Panc1 (cell line): ENCODE measurements around the gene HKDC1. TPM values are rescaled to one million over a fixed set of nuclear protein-coding genes. Genes with fewer than 3 reads are reported as not detected.

Experiments
- ATAC-seq: fragments of 200-7000 bp; cut with Tn5 transposase; 2 replicates; pipeline ENCODE4 v1.9.1; 2020; ENCODE audit warnings: mild to moderate bottlenecking, moderate library complexity
- BruUV-seq: library from RNA; stranded (reverse); fragments of 400-500 nt; replicated peaks from 2 replicates; lab custom pipeline; 2021; lab: Mats Ljungman, UMichigan
- CTCF ChIA-PET: fragments of 300-600 bp; sonication (Branson Sonifier 250); formaldehyde crosslinking; loops from one replicate; lab custom pipeline; 2022; ENCODE audit warnings: antibody characterized with exemption; lab: Charles Lee
- POLR2A ChIA-PET: fragments of 300-600 bp; sonication (Branson Sonifier 250); formaldehyde crosslinking; loops from one replicate; lab custom pipeline; 2022; ENCODE audit warnings: antibody characterized with exemption; lab: Charles Lee
- DNase-seq: peaks from one replicate; pipeline ENCODE4 v3.0.0-alpha.2; 2010; ENCODE audit warnings: low read depth, low spot score
- H3K27ac ChIP-seq: 2 replicates; pipeline ENCODE4 v1.5.1; 2011; ENCODE audit warnings: mild to moderate bottlenecking, low read length, inconsistent platforms
- H3K27me3 ChIP-seq: fragments of 200-500 bp; sonication (Bioruptor generic); 2 replicates; pipeline ENCODE4 v1.6.0; 2014; ENCODE audit warnings: low read length, inconsistent platforms; ENCODE audit not compliant: control insufficient read depth, insufficient read depth
- H3K36me3 ChIP-seq: fragments of 200-500 bp; sonication (Bioruptor generic); 2 replicates; pipeline ENCODE4 v1.5.1; 2014; ENCODE audit warnings: inconsistent platforms, mild to moderate bottlenecking, low read length, moderate library complexity; ENCODE audit not compliant: control insufficient read depth, insufficient read depth
- H3K4me1 ChIP-seq: 2 replicates; pipeline ENCODE4 v1.5.1; 2011; ENCODE audit warnings: inconsistent platforms, mild to moderate bottlenecking, low read length, moderate library complexity; ENCODE audit not compliant: control insufficient read depth, insufficient read depth
- H3K4me3 ChIP-seq, 2 experiments: 2 replicates each; pipeline ENCODE4 v1.5.1; 2011 to 2012; ENCODE audit warnings: low read depth in 2 of 2, low read length in 2 of 2, mild to moderate bottlenecking in 2 of 2, inconsistent platforms in 1 of 2, moderate library complexity in 1 of 2
- H3K9me3 ChIP-seq: fragments of 200-500 bp; sonication (Bioruptor generic); 2 replicates; pipeline ENCODE4 v1.5.1; 2014; ENCODE audit warnings: low read depth, mild to moderate bottlenecking, inconsistent platforms, low read length, moderate library complexity; ENCODE audit not compliant: control insufficient read depth, insufficient read depth
- POLR2AphosphoS5 ChIP-seq: IDR thresholded peaks from 2 replicates; pipeline ENCODE4 v1.6.1; 2012; ENCODE audit warnings: mild to moderate bottlenecking, low read depth, low read length, moderate library complexity
- REST ChIP-seq, 2 experiments: IDR thresholded peaks; 2 replicates each; pipeline ENCODE4 v1.6.1; 2011 to 2012; ENCODE audit warnings: low read depth in 2 of 2, control low read depth in 1 of 2, low read length in 1 of 2, mild to moderate bottlenecking in 1 of 2, moderate library complexity in 1 of 2; ENCODE audit not compliant: insufficient read depth in 1 of 2
- SIN3A ChIP-seq: IDR thresholded peaks from 2 replicates; pipeline ENCODE4 v1.6.1; 2012; ENCODE audit warnings: low read depth, mild to moderate bottlenecking, low read length, moderate library complexity, borderline replicate concordance; ENCODE audit not compliant: insufficient read depth
- TCF7L2 ChIP-seq: IDR thresholded peaks from 2 replicates; pipeline ENCODE4 v1.6.1; 2011; ENCODE audit warnings: mild to moderate bottlenecking, low read depth, low read length, inconsistent platforms
- in situ Hi-C: cut with HindIII; loops from 2 replicates; pipeline ENCODE4 v1.10.0; 2016; ENCODE audit warnings: low sequenced_read_pairs, low pct_unique_long_range_greater_than_20kb
- intact Hi-C: fragments of 100-400 bp; cut with micrococcal nuclease; formaldehyde crosslinking; loops from one replicate; pipeline ENCODE4 v1.10.0; 2022; ENCODE audit not compliant: unreplicated experiment
- total RNA-seq: library from RNA; stranded (reverse); gene quantifications from one replicate; pipeline ENCODE4 v1.2.1, GENCODE V29; 2021; ENCODE audit not compliant: unreplicated experiment
- TF ChIP-seq, protein P1 (sequence below): fragments of 450-650 bp; IDR thresholded peaks from 2 replicates; pipeline ENCODE4 v1.5.1; 2017; ENCODE audit warnings: mild to moderate bottlenecking

HKDC1 gene
- total RNA-seq, 1 experiment from 2014 or later, result 1.1 TPM

- in situ Hi-C loops (no loop called here), intact Hi-C loops (no loop called here)
- TF ChIP-seq, protein P1, sequence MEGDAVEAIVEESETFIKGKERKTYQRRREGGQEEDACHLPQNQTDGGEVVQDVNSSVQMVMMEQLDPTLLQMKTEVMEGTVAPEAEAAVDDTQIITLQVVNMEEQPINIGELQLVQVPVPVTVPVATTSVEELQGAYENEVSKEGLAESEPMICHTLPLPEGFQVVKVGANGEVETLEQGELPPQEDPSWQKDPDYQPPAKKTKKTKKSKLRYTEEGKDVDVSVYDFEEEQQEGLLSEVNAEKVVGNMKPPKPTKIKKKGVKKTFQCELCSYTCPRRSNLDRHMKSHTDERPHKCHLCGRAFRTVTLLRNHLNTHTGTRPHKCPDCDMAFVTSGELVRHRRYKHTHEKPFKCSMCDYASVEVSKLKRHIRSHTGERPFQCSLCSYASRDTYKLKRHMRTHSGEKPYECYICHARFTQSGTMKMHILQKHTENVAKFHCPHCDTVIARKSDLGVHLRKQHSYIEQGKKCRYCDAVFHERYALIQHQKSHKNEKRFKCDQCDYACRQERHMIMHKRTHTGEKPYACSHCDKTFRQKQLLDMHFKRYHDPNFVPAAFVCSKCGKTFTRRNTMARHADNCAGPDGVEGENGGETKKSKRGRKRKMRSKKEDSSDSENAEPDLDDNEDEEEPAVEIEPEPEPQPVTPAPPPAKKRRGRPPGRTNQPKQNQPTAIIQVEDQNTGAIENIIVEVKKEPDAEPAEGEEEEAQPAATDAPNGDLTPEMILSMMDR, result no peak
- TF ChIP-seq REST (IDR thresholded peaks at IDR 0.05; ENCODE audit: insufficient read depth in 1 of 2, low read depth in 2 of 2, low read length in 1 of 2) (no peak), SIN3A (no peak), TCF7L2 (no peak), POLR2AphosphoS5 (no peak)
- CTCF ChIA-PET, result no interaction called here
- ATAC-seq (no peak), DNase-seq (no peak)
- Histone ChIP-seq H3K36me3 (no peaks in the 10 kb centered on the region), H3K4me1 (peaks cover 8% of the 10 kb centered on the region; the same call in 1 of the 2 replicates), H3K27me3 (no peaks in the 10 kb centered on the region), H3K9me3 (no peaks in the 10 kb centered on the region), H3K27ac (peak overlapping the region; percentile 71; the same call in 1 of the 2 replicates), H3K4me3 (no peak overlapping the region)
- BruUV-seq, result no TSS peak
- POLR2A ChIA-PET, result interaction anchor here (0.7 kb wide), 1 partner anchor 96 kb away, joined by 3 read pairs; no protein-coding TSS in a partner anchor
Measured at GRCh38 chr10:69216577-69217118, 3.5 kb upstream of the HKDC1 start.

DNA sequence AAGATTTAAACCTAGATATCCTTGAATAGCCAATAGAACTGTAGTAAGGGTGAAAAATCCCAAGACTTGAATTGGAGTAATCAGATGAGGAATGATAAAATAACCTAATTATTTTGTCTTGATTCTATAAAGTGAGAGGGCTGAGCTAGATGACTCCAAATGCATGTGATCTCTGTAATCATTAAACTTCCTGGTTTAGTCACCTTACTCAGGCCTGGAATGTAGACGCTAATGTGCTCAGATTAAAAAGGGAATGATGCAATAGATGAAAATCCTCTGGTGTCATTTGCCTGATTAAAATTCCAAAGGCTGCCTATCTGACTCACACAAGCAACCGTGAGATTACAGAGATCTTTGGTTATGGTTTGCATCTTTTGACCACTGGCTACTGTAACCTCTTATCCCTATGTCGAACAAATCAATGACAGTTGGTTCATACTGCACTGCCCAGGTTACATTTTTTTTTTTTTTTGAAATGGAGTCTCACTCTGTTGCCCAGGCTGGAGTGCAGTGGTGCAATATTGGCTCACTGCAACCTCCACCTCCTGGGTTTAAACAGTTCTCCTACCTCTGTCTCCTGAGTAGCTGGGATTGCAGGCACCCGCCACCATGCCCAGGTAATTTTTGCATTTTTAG, 2.9 kb upstream of the HKDC1 start:
- in situ Hi-C loops (no loop called here), intact Hi-C loops (no loop called here)
- Histone ChIP-seq H3K9me3 (no peaks in the 10 kb centered on the region), H3K27me3 (no peaks in the 10 kb centered on the region), H3K4me3 (no peak overlapping the region), H3K27ac (peak overlapping the region; percentile 71; the same call in 1 of the 2 replicates), H3K36me3 (no peaks in the 10 kb centered on the region), H3K4me1 (peaks cover 10% of the 10 kb centered on the region)
- ChIA-PET CTCF (no interaction called here), POLR2A (no interaction called here)
- ATAC-seq (peak; percentile 44), DNase-seq (peak; percentile 95)
- TF ChIP-seq TCF7L2, result no peak
- TF ChIP-seq, protein P1, result no peak
- no peak for TF ChIP-seq REST (IDR thresholded peaks at IDR 0.05; ENCODE audit: insufficient read depth in 1 of 2, low read depth in 2 of 2, low read length in 1 of 2)
- TF ChIP-seq SIN3A, result no peak
- TF ChIP-seq POLR2AphosphoS5, result no peak
- no TSS peak for BruUV-seq
